CD14-positive monocyte (primary cell): ENCODE results near the gene SHB. TPM values are rescaled to one million over a fixed set of nuclear protein-coding genes. Genes with fewer than 3 reads are reported as not detected.
A peak's percentile ranks its signal among the peaks of the same experiment; 100 is the strongest.

Source experiments
- DNase-seq, 3 donors: peaks; one replicate each; pipeline ENCODE4 v3.0.0-alpha.2; 2011 to 2022
- H2AFZ ChIP-seq: 2 replicates; pipeline ENCODE4 v1.6.0; 2012; ENCODE audit warnings: mild to moderate bottlenecking, low read depth, low read length, inconsistent platforms; ENCODE audit not compliant: insufficient read depth, poor library complexity, severe bottlenecking
- H3K27ac ChIP-seq, 2 donors: 1 replicate in 1 of 2; 2 replicates in 1 of 2; pipeline ENCODE4 v1.5.1; 2012 to 2013; ENCODE audit warnings: low read length in 2 of 2, control low read depth in 1 of 2, inconsistent platforms in 1 of 2, low read depth in 1 of 2, mild to moderate bottlenecking in 1 of 2
- H3K27me3 ChIP-seq, 2 donors: one replicate each; pipeline versions ENCODE4 v1.6.0 to v1.6.1; 2011 to 2013; ENCODE audit warnings: low read length in 2 of 2; ENCODE audit not compliant: control insufficient read depth in 2 of 2, insufficient read depth in 2 of 2
- H3K36me3 ChIP-seq, 2 donors: replicated peaks in 1 of 2; 1 replicate in 1 of 2; 2 replicates in 1 of 2; pipeline versions ENCODE4 v1.5.1 to v1.6.1; 2012 to 2013; ENCODE audit warnings: low read length in 2 of 2, control low read depth in 1 of 2, inconsistent platforms in 1 of 2, mild to moderate bottlenecking in 1 of 2; ENCODE audit not compliant: insufficient read depth in 2 of 2, control insufficient read depth in 1 of 2
- H3K4me1 ChIP-seq, 2 donors: 1 replicate in 1 of 2; 2 replicates in 1 of 2; pipeline versions ENCODE4 v1.5.1 to v1.6.1; 2012 to 2013; ENCODE audit warnings: low read length in 2 of 2, control low read depth in 1 of 2, inconsistent platforms in 1 of 2, mild to moderate bottlenecking in 1 of 2, moderate library complexity in 1 of 2; ENCODE audit not compliant: insufficient read depth in 2 of 2, control insufficient read depth in 1 of 2
- H3K4me2 ChIP-seq: replicated peaks from 2 replicates; pipeline ENCODE3; 2012; ENCODE audit warnings: low read length, moderate library complexity, mild to moderate bottlenecking; ENCODE audit not compliant: poor library complexity, severe bottlenecking; ENCODE audit errors: extremely low read depth
- H3K4me3 ChIP-seq, 3 experiments: fragments of 200-600 bp in 1 of 3; sonication (generic) in 1 of 3; replicated peaks in 1 of 3; 1 replicate in 2 of 3; 2 replicates in 1 of 3; pipeline ENCODE4 v1.5.1; 2011 to 2013; ENCODE audit warnings: low read length in 3 of 3, mild to moderate bottlenecking in 3 of 3, control low read depth in 2 of 3, low read depth in 2 of 3, inconsistent platforms in 1 of 3, moderate library complexity in 1 of 3
- H3K79me2 ChIP-seq: 2 replicates; pipeline ENCODE4 v1.6.0; 2012; ENCODE audit warnings: mild to moderate bottlenecking, control low read depth, inconsistent platforms, low read length, moderate library complexity; ENCODE audit not compliant: insufficient read depth
- H3K9ac ChIP-seq: 2 replicates; pipeline ENCODE4 v1.6.0; 2017; ENCODE audit warnings: low read length, mild to moderate bottlenecking; ENCODE audit not compliant: insufficient read depth, poor library complexity, severe bottlenecking
- H3K9me3 ChIP-seq, 2 donors: replicated peaks in 1 of 2; 1 replicate in 1 of 2; 2 replicates in 1 of 2; pipeline versions ENCODE4 v1.5.1 to v1.6.1; 2012 to 2013; ENCODE audit warnings: low read length in 2 of 2, control low read depth in 1 of 2; ENCODE audit not compliant: control insufficient read depth in 1 of 2, insufficient read depth in 1 of 2
- H4K20me1 ChIP-seq: 2 replicates; pipeline ENCODE4 v1.6.0; 2012; ENCODE audit warnings: mild to moderate bottlenecking, low read length, control low read depth, moderate library complexity; ENCODE audit not compliant: insufficient read depth
- H3K27ac Mint-ChIP-seq, 7 donors: one replicate each; pipeline ENCODE4 v1.8.0; 2020; ENCODE audit warnings: mild to moderate bottlenecking in 7 of 7, mixed read lengths in 7 of 7, moderate library complexity in 6 of 7, inconsistent platforms in 2 of 7
- H3K27me3 Mint-ChIP-seq, 3 donors: one replicate each; pipeline ENCODE4 v1.8.0; 2021 to 2022; ENCODE audit warnings: low read depth in 3 of 3, mild to moderate bottlenecking in 3 of 3, mixed read lengths in 3 of 3, moderate library complexity in 3 of 3, inconsistent platforms in 1 of 3
- H3K36me3 Mint-ChIP-seq, 2 donors: one replicate each; pipeline ENCODE4 v1.8.0; 2020; ENCODE audit warnings: mixed read lengths in 2 of 2, inconsistent platforms in 1 of 2, mild to moderate bottlenecking in 1 of 2
- H3K4me1 Mint-ChIP-seq: one replicate; pipeline ENCODE4 v1.8.0; 2020; ENCODE audit warnings: mild to moderate bottlenecking, mixed read lengths
- H3K4me3 Mint-ChIP-seq, 2 donors: one replicate each; pipeline ENCODE4 v1.8.0; 2020; ENCODE audit warnings: mild to moderate bottlenecking in 2 of 2, mixed read lengths in 2 of 2, moderate library complexity in 1 of 2
- H3K9me3 Mint-ChIP-seq, 7 donors: one replicate each; pipeline ENCODE4 v1.8.0; 2020 to 2022; ENCODE audit warnings: mixed read lengths in 7 of 7, mild to moderate bottlenecking in 6 of 7, moderate library complexity in 6 of 7, inconsistent platforms in 2 of 7
- CTCF ChIP-seq: fragments of 200-600 bp; IDR thresholded peaks from one replicate; pipeline ENCODE4 v1.8.0; 2022; ENCODE audit warnings: antibody characterized with exemption, mild to moderate bottlenecking
- WGBS: methylation state at CpG from one replicate; pipeline ENCODE4 v1.1.5; 2013; ENCODE audit warnings: missing lambda C conversion rate; ENCODE audit not compliant: insufficient coverage; 5-methylcytosine and 5-hydroxymethylcytosine counted together
- intact Hi-C, 2 donors: fragments of 100-400 bp; cut with micrococcal nuclease; formaldehyde crosslinking; loops; one replicate each; pipeline versions ENCODE4 v1.15.0 to v1.15.1; 2023
- polyA plus RNA-seq, 3 donors: library from polyadenylated mRNA; depleted of rRNA in 1 of 3; unstranded in 2 of 3; stranded (reverse) in 1 of 3; fragments of 300-500 nt in 2 of 3; fragments of >200 nt in 1 of 3; fragmentation: Illumina TruSeq in 2 of 3; gene quantifications; 1 replicate in 2 of 3; 2 replicates in 1 of 3; pipeline ENCODE4 v1.2.3, GENCODE V29; 2012 to 2021

SHB gene
- polyA plus RNA-seq, 3 donors, result 0.27 to 1.3 (median 0.31) TPM

- Histone ChIP-seq H3K36me3 (no peaks in the 10 kb centered on the region), H4K20me1 (no peaks in the 10 kb centered on the region), H3K79me2 (no peaks in the 10 kb centered on the region), H3K27ac (no peak overlapping the region), H3K4me1 (no peaks in the 10 kb centered on the region), H3K4me3 (no peak overlapping the region), H3K4me2 (no peak overlapping the region), H3K27me3 (no peaks in the 10 kb centered on the region), H3K9me3 (no peaks in the 10 kb centered on the region), H3K9ac (no peak overlapping the region), H2AFZ (no peak overlapping the region)
- Mint-ChIP-seq H3K27me3 (peaks cover 0 to 2% (median 2%) of the 10 kb centered on the region in 3 donors), H3K4me3 (no peak overlapping the region), H3K4me1 (peaks cover 2% of the 10 kb centered on the region), H3K9me3 (no peaks in the 10 kb centered on the region), H3K36me3 (peaks cover 0 to 7% of the 10 kb centered on the region in 2 donors), H3K27ac (peak overlapping the region in 1 of 7 donors; percentile 6)
- 83% methylated on average over 3 of the region's 5 CpGs for WGBS
- no peak for DNase-seq
- TF ChIP-seq CTCF, result no peak
- intact Hi-C loops, result no loop called here
These were observed 89.2 kb downstream of the SHB start for GRCh38 chr9:37979844-37980243.

GRCh38 chr9:37978983-37979382 is 90.0 kb downstream of the SHB start:
- Histone ChIP-seq H3K27ac (no peak overlapping the region), H3K4me1 (no peaks in the 10 kb centered on the region), H4K20me1 (no peaks in the 10 kb centered on the region), H3K4me2 (no peak overlapping the region), H3K9me3 (no peaks in the 10 kb centered on the region), H3K9ac (no peak overlapping the region), H3K36me3 (no peaks in the 10 kb centered on the region), H3K79me2 (no peaks in the 10 kb centered on the region), H3K27me3 (no peaks in the 10 kb centered on the region), H3K4me3 (no peak overlapping the region), H2AFZ (no peak overlapping the region)
- intact Hi-C loops, result no loop called here
- no peaks in the 10 kb centered on the region for H3K9me3 Mint-ChIP-seq
- TF ChIP-seq CTCF, result no peak
- H3K27me3 Mint-ChIP-seq, result peaks cover 0 to 2% (median under 1%) of the 10 kb centered on the region in 3 donors
- H3K4me3 Mint-ChIP-seq, result no peak overlapping the region
- H3K36me3 Mint-ChIP-seq, result peaks cover 3 to 12% of the 10 kb centered on the region in 2 donors
- peak overlapping the region in 1 of 7 donors; percentile 73 for H3K27ac Mint-ChIP-seq
- 100% methylated on average over 2 of the region's 3 CpGs for WGBS
- DNase-seq, result no peak
- peaks cover 2% of the 10 kb centered on the region for H3K4me1 Mint-ChIP-seq
